M059J (cell line): ENCODE measurements around the gene RAB31. TPM values are rescaled to one million over a fixed set of nuclear protein-coding genes. Genes with fewer than 3 reads are reported as not detected.
A peak's percentile ranks its signal among the peaks of the same experiment; 100 is the strongest.
"Not testable (repeated sequence)": the region's sequence is repeated elsewhere in the genome, so short reads cannot be mapped to it uniquely, and the experiment has no call there.

Source experiments
- DNase-seq: peaks from one replicate; pipeline ENCODE4 v3.0.0-alpha.2; 2012; ENCODE audit warnings: low read depth
- total RNA-seq: library from RNA; depleted of rRNA; stranded (reverse); fragments of >200 nt; shearing (Covaris generic); gene quantifications from 2 replicates; pipeline ENCODE4 v1.2.3, GENCODE V29; 2014

RAB31 gene
- total RNA-seq, 1 experiment from 2014 or later, result 53.6 TPM

GRCh38 chr18:9835825-9836224 lies 127.7 kb downstream of the RAB31 start:
- no peak for DNase-seq

DNA sequence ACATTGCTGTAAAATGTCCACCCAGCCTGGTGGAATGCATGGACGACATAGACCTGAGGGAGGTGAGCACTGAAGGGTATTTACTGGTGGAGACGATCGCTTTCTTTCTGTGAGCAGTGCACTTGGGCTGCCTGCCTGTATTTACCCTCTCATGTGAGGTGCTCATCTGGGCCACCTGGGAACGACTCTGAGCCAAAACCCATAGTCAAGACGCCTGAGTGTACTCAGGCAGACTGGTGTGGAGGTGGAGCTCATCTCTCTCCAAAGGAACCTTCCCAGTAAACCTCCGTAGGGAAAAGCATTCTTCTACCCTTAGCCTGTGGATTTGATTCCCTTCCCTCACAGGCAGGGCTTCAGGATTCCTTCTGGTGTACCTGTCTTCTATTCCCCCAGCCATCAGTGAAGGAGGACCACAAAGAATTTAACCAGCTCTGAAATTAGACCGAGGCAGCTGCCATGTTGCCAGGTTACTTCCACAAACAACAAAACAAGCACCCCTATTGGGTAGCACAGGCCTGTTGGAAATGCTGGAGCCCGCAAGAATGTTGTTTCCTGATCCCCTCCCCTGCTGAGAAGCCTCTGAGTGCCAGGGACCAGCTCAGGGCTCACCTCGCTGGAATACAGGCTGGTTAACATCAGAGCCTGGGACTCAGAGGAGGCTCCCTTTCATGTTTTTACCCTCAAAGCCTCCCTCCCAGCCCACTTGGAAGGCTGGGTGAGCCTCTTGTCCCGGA lies 130.2 kb downstream of the RAB31 start:
- DNase-seq, result peak; percentile 87

GRCh38 chr18:9839211-9839610 lies 131.1 kb downstream of the RAB31 start:
- no peak for DNase-seq

DNA sequence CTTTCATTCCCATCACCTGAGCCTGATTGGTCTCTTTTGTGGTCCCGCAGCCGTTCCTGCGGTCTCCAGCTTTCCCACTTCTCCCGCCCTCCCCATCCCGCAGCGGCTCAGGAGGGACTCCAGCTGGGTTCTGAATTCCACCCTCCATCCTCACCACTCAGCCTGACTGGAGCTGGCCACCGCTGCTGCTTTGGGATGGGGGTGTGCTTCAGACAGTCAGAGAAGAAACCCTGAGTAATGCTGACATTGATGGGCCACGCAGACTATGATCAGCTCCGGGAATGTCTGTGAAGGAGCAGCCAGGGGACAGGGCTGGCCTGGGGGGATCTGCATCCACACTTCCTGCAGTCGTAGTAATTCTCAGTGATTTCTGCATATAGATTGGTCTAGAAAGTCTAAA lies 131.8 kb downstream of the RAB31 start:
- DNase-seq, result no peak

DNA sequence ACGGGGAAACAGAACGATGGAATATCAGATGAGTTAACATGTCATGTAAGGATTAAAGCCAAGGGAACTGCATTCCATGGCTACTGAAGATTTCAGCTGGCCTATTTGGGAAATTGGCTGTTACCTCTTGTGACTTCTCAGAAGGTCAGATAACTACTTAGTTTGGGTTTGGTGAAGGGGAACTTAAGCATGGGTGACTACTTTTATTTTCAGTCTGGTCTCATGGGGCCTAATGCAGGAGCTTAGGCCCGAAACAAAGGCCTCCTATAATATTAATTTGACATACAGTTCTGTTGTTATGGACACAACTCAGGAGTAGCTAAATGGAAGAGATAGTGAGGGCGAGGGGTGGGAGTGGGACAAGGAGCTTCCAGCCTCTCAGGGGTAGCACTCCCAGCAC lies 133.7 kb downstream of the RAB31 start:
- DNase-seq, result no peak

DNA sequence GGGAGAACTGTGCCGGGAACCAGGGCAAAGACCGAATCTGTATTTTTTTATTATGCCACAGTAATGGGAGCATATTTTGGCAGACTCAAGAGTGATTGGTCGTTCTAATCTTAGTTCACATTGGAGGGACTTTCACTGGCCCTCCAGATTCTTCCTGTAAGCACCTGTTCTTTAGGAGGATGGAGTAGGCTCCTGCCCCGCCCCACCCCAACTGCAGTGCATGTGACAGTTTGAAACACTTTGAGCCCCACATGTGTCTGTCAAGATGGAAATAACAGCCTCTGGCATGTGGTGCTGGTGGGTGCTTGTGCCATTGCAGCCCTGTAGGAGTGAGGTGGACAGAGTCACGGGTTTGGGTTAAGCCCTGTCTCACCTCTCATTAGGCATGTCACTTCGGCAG lies 134.3 kb downstream of the RAB31 start:
- DNase-seq, result no peak

- DNase-seq, result no peak
These were observed 137.2 kb downstream of the RAB31 start for GRCh38 chr18:9845256-9845655.

DNA sequence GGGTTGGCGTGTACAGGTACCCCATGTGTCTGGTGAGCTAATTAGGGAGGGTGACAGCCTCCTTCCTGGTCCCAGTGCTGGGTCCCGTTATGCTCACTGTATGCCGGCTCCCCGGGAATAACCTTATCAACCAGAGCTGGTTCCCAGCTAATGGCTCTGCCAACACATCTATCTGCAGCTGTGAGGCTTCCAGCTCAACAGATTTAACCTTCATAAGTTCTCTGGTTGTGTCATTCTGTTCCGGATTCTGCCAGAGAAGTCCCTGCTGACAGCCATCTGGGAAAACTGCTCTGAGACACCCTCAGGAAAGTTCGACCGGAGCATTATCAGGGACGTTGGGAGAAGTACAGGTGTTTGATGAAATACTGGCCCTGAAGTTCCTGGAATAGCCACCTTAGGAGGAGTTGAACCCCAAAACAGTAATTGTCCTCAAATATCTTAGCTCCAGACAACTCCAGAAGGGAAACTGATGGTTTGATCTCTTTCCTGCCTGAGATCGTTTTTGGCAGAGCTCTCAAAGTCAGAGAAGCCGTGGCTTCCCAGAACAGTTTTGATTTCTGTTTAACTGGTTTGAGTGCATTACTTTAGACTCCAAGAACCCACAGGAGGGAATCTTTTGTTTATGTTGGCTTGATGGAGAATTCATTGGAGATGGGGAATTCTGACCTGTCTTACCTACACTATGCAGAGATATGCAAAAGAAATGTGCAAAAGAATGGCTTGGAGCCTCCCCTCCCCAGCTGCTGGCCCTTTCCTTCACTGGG lies 138.2 kb downstream of the RAB31 start:
- no peak for DNase-seq

DNA sequence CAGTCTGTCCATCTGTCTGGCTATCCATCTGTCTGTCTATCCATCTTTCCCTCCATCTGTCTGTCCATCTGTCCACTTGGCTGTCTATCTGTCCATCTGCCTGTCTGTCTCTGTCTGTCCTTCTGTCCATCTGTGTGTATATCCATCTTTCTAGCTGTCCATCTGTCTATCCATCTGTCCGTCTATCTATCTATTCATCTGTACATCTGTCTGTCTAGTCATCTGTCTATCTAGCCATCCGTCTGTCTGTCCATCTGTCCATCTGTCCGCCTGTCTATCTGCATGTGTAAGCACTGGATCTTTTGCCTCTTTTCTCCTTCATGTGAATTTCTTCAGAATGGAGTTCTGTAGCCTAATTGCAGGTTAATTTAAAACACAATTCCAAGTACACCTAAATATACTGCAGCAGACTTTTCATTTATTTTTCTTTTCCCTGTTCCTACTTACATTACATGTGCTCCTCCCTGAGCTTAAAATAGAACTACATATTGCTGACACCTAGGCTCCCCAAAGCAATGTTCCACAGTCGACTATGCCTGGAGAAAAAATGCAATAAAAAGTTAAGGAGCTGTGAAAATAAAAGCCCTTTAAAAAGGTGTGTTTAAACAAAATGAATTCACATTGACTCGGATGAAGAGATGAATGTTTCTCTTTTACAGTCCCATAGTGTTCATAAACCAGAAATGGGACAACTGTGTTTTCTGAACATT lies 140.2 kb downstream of the RAB31 start:
- DNase-seq, result no peak

- no peak for DNase-seq
These were observed 141.5 kb downstream of the RAB31 start for GRCh38 chr18:9849407-9850283.

DNA sequence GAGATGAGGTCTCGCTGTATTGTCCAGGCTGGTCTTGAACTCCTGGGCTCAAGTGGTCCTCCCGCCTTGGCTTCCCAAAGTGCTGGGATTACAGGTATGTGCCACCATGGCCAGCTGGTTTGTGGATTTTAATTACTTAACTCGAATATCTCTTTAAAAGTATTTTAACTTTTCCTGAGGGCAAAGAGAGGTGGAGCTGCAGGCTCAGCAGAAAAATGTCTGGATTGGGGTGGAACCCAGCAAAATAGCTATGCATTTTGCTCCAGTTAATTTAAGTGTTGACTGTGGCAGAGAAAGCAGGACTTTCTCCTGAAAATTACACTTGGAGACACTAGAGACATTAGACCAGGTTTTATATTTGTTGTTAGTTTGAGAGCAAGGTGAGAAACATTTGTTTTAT lies 142.2 kb downstream of the RAB31 start:
- DNase-seq, result no peak

DNA sequence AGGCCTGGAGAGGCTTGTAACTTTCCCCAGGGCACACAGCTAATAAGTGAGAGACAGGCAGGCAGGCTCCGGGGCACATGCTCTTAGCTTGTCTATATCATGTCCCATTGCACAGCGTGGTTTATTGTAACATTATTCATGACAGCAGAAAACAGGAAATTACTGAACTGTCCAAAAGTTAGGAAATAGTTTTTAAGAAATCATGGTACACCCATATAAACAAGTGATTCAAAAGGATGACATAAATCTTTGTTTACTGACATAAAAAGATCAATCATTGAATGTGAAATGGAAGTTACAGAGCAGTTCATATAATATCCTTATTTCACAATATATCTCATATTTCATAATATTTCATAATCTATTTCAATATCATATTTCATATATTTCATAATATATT lies 143.4 kb downstream of the RAB31 start:
- DNase-seq, result no peak

- DNase-seq, result no peak
These were observed 144.4 kb downstream of the RAB31 start for GRCh38 chr18:9852266-9853081.

GRCh38 chr18:9854801-9855676 lies 146.9 kb downstream of the RAB31 start:
- no peak for DNase-seq

DNA sequence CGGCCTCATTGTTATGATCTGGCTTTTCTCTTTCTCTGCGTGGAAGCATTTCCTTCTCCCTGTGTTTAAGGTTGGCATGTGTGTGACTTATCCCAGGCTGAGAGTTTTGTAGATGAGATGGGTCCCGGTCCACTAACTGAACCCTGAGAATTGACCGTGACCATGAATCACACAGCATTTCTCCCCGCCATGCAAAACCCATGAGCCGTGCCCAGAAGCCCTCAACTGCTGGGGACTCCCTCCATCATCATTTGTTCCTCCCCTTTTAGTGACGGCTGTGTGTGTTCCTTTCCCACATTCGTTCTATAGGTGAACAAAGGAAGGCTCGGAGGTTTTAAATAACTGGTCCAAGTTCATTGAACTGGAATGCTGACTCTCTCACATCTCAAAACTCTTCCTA lies 147.6 kb downstream of the RAB31 start:
- DNase-seq, result no peak

DNA sequence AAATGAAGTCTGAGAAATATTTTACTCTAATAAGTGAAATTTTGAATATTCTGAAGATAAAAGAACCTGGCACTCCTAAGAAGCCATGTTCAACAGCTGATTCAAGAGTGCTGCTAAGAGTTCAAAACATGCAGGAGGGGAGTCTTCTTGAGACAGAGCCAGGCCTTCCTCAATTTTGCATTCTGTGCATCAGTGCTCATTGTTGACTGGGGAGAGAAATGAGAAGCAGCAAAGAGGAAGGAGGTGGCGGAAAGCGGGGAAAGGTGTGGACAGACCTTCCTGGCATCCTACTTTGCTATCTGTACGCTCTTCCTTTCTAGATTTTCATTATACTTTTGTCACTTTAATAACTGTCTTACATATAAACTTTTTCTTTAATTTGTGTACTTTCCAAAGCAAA lies 148.0 kb downstream of the RAB31 start:
- no peak for DNase-seq

DNA sequence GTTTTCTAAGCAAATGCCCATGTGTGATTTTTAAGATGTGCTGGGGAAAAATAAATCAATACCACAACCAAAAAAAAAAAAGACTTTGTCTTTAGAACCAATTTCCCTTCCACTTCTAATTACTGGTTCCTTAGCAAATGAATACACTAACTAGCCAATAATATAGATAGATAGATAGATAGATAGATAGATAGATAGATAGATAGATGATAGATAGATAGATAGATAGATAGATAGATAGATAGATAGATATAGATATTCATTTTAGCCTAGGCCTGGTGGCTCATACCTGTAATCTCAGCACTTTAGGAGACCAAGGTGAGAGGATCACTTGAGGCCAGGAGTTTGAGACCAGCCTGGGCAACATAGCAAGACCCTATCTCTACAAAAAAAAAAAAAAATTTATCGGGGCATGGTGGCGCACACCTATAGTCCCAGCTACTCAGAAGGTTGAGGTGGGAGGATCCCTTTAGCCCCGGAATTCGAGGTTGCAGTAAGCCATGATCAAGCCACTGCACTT lies 149.4 kb downstream of the RAB31 start:
- DNase-seq, result not testable (repeated sequence)

DNA sequence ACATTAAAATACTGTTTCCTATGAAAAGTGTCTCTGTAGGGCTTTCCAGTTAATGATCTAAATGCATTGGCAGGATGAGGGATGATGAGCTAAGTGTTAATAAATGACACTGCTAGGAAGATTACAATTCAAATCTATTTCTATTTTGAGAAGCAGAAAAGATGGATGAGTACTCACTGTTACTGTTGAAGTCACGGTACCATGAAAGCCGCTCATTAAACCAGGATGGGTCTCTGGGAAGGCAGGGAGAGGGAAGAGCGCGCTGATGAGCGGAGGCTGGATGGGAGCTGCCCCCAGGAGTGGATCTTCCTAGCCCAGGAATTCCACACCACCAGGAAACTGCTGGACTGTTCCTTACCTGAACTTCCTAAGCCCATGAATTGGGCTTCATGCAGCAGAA lies 150.5 kb downstream of the RAB31 start:
- no peak for DNase-seq

DNA sequence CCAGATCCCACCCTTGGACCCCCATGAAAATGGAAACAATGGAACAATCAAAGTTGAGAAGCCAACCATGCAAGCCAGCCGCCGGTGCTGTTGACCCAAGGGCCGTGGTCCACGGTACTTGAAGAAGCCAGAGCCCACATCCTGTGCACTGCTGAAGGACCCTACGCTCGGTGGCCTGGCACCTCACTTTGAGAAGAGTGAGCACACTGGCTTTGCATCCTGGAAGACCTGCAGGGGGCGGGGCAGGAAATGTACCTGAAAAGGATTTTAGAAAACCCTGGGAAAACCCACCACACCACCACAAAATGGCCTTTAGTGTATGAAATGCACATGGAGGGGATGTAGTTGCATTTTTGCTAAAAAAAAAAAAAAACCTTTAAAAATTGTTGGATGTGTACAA lies 151.1 kb downstream of the RAB31 start:
- no peak for DNase-seq

- DNase-seq, result no peak
These were observed 152.6 kb downstream of the RAB31 start for GRCh38 chr18:9860682-9861081.
